GM12878 (cell line): ENCODE results near the gene TMEM131L. TPM values are rescaled to one million over a fixed set of nuclear protein-coding genes. Genes with fewer than 3 reads are reported as not detected.
A peak's percentile ranks its signal among the peaks of the same experiment; 100 is the strongest.

Experiments
- BHLHE40 ChIP-seq, 2 experiments: fragments of 450-650 bp in 1 of 2; IDR thresholded peaks; 2 replicates each; pipeline ENCODE4 v1.6.1; 2011 to 2017; ENCODE audit warnings: low read depth in 2 of 2, borderline replicate concordance in 1 of 2, improper control_type of control experiment in 1 of 2, low read length in 1 of 2, mild to moderate bottlenecking in 1 of 2
- FOS ChIP-seq: IDR thresholded peaks from 3 replicates; pipeline ENCODE4 v1.6.1; 2011; ENCODE audit warnings: borderline replicate concordance; ENCODE audit not compliant: insufficient read length; ENCODE audit errors: extremely low read depth
- FOXK2 ChIP-seq: fragments of 450-650 bp; IDR thresholded peaks from 2 replicates; pipeline ENCODE4 v1.6.1; 2017; ENCODE audit warnings: mild to moderate bottlenecking, moderate library complexity
- GABPA ChIP-seq: IDR thresholded peaks from 2 replicates; pipeline ENCODE4 v1.6.1; 2014; ENCODE audit warnings: antibody characterized with exemption, low read depth, mild to moderate bottlenecking, inconsistent platforms
- HDAC6 ChIP-seq: fragments of 200-600 bp; sonication (generic); IDR thresholded peaks from one replicate; pipeline ENCODE4 v1.8.0; 2017; ENCODE audit warnings: antibody characterized with exemption; ENCODE audit not compliant: unreplicated experiment
- NR2C1 ChIP-seq: fragments of 450-650 bp; IDR thresholded peaks from 2 replicates; pipeline ENCODE4 v1.6.1; 2017; ENCODE audit warnings: antibody characterized with exemption, mild to moderate bottlenecking, moderate library complexity
- NR2C2 ChIP-seq: IDR thresholded peaks from 2 replicates; pipeline ENCODE4 v1.6.1; 2011; ENCODE audit warnings: borderline replicate concordance, low read depth; ENCODE audit not compliant: control insufficient read depth, insufficient read length
- SMARCA5 ChIP-seq: fragments of 450-650 bp; IDR thresholded peaks from 2 replicates; pipeline ENCODE4 v1.6.1; 2017; ENCODE audit warnings: mild to moderate bottlenecking
- SREBF1 ChIP-seq: IDR thresholded peaks from 2 replicates; pipeline ENCODE4 v1.6.1; 2012; ENCODE audit warnings: mild to moderate bottlenecking, low read length
- SUPT20H ChIP-seq: IDR thresholded peaks from 2 replicates; pipeline ENCODE4 v1.6.1; 2011; ENCODE audit warnings: low read depth, mild to moderate bottlenecking, low read length, moderate library complexity, borderline replicate concordance; ENCODE audit not compliant: control insufficient read depth
- ZBED1 ChIP-seq: IDR thresholded peaks from 2 replicates; pipeline ENCODE4 v1.6.1; 2016; ENCODE audit warnings: borderline replicate concordance
- polyA plus RNA-seq, 11 experiments: library from polyadenylated mRNA; depleted of rRNA in 4 of 11; unstranded in 6 of 11; stranded (reverse) in 5 of 11; fragments of >200 nt; fragmentation: Nextera tagmentation in 4 of 11; fragmentation: Illumina TruSeq in 1 of 11; extraction: Ambion mirVana in 4 of 11; extraction: Trizol in 1 of 11; gene quantifications; 1 replicate in 1 of 11; 2 replicates in 10 of 11; pipeline versions ENCODE4 v1.2.1 to v1.2.3, GENCODE V29; 2011 to 2016; ENCODE audit warnings: inconsistent platforms in 2 of 11, missing spikeins in 2 of 11, low read depth in 1 of 11
- total RNA-seq, 4 experiments: library from RNA; depleted of rRNA in 3 of 4; stranded (reverse); fragments of >200 nt in 3 of 4; fragmentation: Illumina TruSeq in 1 of 4; extraction: Trizol in 1 of 4; gene quantifications; 2 replicates each; pipeline versions ENCODE4 v1.2.1 to v1.2.3, GENCODE V29; 2013 to 2021
- TF ChIP-seq, protein P1 (sequence below): fragments of 450-650 bp; IDR thresholded peaks from 2 replicates; pipeline ENCODE4 v1.6.1; 2017; ENCODE audit warnings: mild to moderate bottlenecking, low read depth, inconsistent platforms; ENCODE audit not compliant: poor library complexity, severe bottlenecking
- TF ChIP-seq, protein P2 (sequence below): fragments of 450-650 bp; IDR thresholded peaks from 2 replicates; pipeline ENCODE4 v1.6.1; 2017; ENCODE audit warnings: borderline replicate concordance
- TF ChIP-seq, protein P3 (sequence below): fragments of 450-650 bp; IDR thresholded peaks from 2 replicates; pipeline ENCODE4 v1.6.1; 2016; ENCODE audit warnings: mild to moderate bottlenecking
- TF ChIP-seq, protein P4 (sequence below): IDR thresholded peaks from 2 replicates; pipeline ENCODE4 v1.6.1; 2011; ENCODE audit warnings: low read depth, low read length, improper control_type of control experiment, borderline replicate concordance
- TF ChIP-seq, protein P5 (sequence below): IDR thresholded peaks from 2 replicates; pipeline ENCODE4 v1.6.1; 2012; ENCODE audit warnings: low read depth, low read length, improper control_type of control experiment

Gene TMEM131L
- total and polyA plus RNA-seq, 10 of the 15 experiments (the other 5 are each of a cell fraction or from before 2014, with no cell fraction given), result 8.5 to 101 (median 74.4) TPM

DNA sequence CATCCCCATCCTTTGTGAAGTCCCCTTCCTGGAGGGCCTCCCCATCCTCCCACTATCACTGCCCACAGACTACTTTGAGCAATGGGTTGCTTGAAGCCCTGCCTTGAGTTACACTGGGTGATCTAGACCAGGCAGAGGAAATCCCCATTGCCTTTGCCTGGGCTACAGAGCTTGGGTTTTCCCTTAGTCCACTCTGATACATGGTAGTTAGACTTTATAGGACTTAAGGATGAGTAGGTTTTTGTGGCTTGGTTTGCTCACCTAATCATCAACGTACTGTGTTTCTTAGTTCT is 56.6 kb downstream of the TMEM131L start (continued):
- TF ChIP-seq, protein P1, sequence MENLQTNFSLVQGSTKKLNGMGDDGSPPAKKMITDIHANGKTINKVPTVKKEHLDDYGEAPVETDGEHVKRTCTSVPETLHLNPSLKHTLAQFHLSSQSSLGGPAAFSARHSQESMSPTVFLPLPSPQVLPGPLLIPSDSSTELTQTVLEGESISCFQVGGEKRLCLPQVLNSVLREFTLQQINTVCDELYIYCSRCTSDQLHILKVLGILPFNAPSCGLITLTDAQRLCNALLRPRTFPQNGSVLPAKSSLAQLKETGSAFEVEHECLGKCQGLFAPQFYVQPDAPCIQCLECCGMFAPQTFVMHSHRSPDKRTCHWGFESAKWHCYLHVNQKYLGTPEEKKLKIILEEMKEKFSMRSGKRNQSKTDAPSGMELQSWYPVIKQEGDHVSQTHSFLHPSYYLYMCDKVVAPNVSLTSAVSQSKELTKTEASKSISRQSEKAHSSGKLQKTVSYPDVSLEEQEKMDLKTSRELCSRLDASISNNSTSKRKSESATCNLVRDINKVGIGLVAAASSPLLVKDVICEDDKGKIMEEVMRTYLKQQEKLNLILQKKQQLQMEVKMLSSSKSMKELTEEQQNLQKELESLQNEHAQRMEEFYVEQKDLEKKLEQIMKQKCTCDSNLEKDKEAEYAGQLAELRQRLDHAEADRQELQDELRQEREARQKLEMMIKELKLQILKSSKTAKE, result no peak
- TF ChIP-seq, protein P2, sequence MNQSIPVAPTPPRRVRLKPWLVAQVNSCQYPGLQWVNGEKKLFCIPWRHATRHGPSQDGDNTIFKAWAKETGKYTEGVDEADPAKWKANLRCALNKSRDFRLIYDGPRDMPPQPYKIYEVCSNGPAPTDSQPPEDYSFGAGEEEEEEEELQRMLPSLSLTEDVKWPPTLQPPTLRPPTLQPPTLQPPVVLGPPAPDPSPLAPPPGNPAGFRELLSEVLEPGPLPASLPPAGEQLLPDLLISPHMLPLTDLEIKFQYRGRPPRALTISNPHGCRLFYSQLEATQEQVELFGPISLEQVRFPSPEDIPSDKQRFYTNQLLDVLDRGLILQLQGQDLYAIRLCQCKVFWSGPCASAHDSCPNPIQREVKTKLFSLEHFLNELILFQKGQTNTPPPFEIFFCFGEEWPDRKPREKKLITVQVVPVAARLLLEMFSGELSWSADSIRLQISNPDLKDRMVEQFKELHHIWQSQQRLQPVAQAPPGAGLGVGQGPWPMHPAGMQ, result no peak
- TF ChIP-seq, protein P3, sequence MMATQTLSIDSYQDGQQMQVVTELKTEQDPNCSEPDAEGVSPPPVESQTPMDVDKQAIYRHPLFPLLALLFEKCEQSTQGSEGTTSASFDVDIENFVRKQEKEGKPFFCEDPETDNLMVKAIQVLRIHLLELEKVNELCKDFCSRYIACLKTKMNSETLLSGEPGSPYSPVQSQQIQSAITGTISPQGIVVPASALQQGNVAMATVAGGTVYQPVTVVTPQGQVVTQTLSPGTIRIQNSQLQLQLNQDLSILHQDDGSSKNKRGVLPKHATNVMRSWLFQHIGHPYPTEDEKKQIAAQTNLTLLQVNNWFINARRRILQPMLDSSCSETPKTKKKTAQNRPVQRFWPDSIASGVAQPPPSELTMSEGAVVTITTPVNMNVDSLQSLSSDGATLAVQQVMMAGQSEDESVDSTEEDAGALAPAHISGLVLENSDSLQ, result no peak
- TF ChIP-seq BHLHE40 (IDR thresholded peaks at IDR 0.05; ENCODE audit: borderline replicate concordance in 1 of 2, low read depth in 2 of 2, low read length in 1 of 2) (no peak), FOS (no peak), SUPT20H (no peak), FOXK2 (no peak), GABPA (no peak), NR2C1 (no peak), HDAC6 (no peak), SREBF1 (no peak), ZBED1 (0 out of 2 replicates have a peak, but pooled peaks have one; percentile 52), SMARCA5 (no peak), NR2C2 (no peak)
- TF ChIP-seq, protein P4, sequence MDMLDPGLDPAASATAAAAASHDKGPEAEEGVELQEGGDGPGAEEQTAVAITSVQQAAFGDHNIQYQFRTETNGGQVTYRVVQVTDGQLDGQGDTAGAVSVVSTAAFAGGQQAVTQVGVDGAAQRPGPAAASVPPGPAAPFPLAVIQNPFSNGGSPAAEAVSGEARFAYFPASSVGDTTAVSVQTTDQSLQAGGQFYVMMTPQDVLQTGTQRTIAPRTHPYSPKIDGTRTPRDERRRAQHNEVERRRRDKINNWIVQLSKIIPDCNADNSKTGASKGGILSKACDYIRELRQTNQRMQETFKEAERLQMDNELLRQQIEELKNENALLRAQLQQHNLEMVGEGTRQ, result no peak
- TF ChIP-seq, protein P5, sequence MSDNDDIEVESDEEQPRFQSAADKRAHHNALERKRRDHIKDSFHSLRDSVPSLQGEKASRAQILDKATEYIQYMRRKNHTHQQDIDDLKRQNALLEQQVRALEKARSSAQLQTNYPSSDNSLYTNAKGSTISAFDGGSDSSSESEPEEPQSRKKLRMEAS, result no peak
